GM12878 (cell line): ENCODE data around the gene CCDC201.
"Not testable (repeated sequence)": the region's sequence is repeated elsewhere in the genome, so short reads cannot be mapped to it uniquely, and the experiment has no call there.

Source experiments
- CTCF ChIP-seq, 3 experiments: IDR thresholded peaks in 2 of 3; conservative IDR thresholded peaks in 1 of 3; 2 replicates each; pipeline ENCODE4 v1.5.1; 2011; ENCODE audit warnings: low read depth in 3 of 3, low read length in 3 of 3, mild to moderate bottlenecking in 3 of 3, control low read depth in 2 of 3, moderate library complexity in 2 of 3, inconsistent platforms in 1 of 3, mixed read lengths in 1 of 3; ENCODE audit not compliant: control insufficient read depth in 2 of 3, insufficient read depth in 1 of 3; ENCODE audit errors: extremely low read depth in 1 of 3
- RAD21 ChIP-seq: IDR thresholded peaks from 2 replicates; pipeline ENCODE4 v1.6.1; 2011; ENCODE audit warnings: mild to moderate bottlenecking, low read depth, low read length, moderate library complexity; ENCODE audit not compliant: insufficient read depth
- ZNF274 ChIP-seq: IDR thresholded peaks from one replicate; pipeline ENCODE4 v1.8.0; 2011; ENCODE audit not compliant: insufficient read length, insufficient read depth

GRCh38 chr7:45827731-45828130 lies 45.2 kb downstream of the CCDC201 start:
- TF ChIP-seq ZNF274; RAD21; CTCF (IDR thresholded peaks at IDR 0.05 in 2 of 3, conservative IDR thresholded peaks at IDR 0.05 in 1 of 3; ENCODE audit: control insufficient read depth in 2 of 3, extremely low read depth in 1 of 3, insufficient read depth in 1 of 3, low read depth in 3 of 3, low read length in 3 of 3): not testable (repeated sequence)
